ENCODE results near the gene GABRA4. TPM values are rescaled to one million over a fixed set of nuclear protein-coding genes. Genes with fewer than 3 reads are reported as not detected.

Gene GABRA4
- total and polyA plus RNA-seq, 10 of the 15 experiments (the other 5 are each of a cell fraction or from before 2014, with no cell fraction given) = 0.69 to 14.6 (median 1.1) TPM

GRCh38 chr4:47010912-47011446 lies 17.6 kb upstream of the GABRA4 start (continued):
- no peak for TF ChIP-seq ZBTB33 (IDR thresholded peaks at IDR 0.05)
- TF ChIP-seq RELA (IDR thresholded peaks at IDR 0.05; ENCODE audit: borderline replicate concordance, partially characterized antibody) = no peak
- TF ChIP-seq CTCF (IDR thresholded peaks at IDR 0.05 in 2 of 3, conservative IDR thresholded peaks at IDR 0.05 in 1 of 3; ENCODE audit: control insufficient read depth in 2 of 3, extremely low read depth in 1 of 3, insufficient read depth in 1 of 3, low read depth in 3 of 3, low read length in 3 of 3) = no peak
- TF ChIP-seq BCL11A (IDR thresholded peaks at IDR 0.05; ENCODE audit: low read depth, low read length) = no peak
- TF ChIP-seq RAD51 (IDR thresholded peaks at IDR 0.05) = no peak
- no peak for TF ChIP-seq RCOR1 (conservative IDR thresholded peaks at IDR 0.05; ENCODE audit: low read depth, low read length)
- no peak for TF ChIP-seq HDAC6 (IDR thresholded peaks at IDR 0.05; ENCODE audit: unreplicated experiment)
- no peak for TF ChIP-seq USF2 (IDR thresholded peaks at IDR 0.05; ENCODE audit: borderline replicate concordance, low read depth, low read length)
- TF ChIP-seq ZBTB11 (CRISPR knock-in tag; IDR thresholded peaks at IDR 0.05) = no peak
- TF ChIP-seq GATAD2B (conservative IDR thresholded peaks at IDR 0.05; ENCODE audit: low read depth) = 0 out of 2 replicates have a peak, but pooled peaks have one; percentile 29
- TF ChIP-seq ASH2L (IDR thresholded peaks at IDR 0.05; ENCODE audit: borderline replicate concordance, low read depth) = no peak
- TF ChIP-seq HCFC1 (IDR thresholded peaks at IDR 0.05; ENCODE audit: low read length) = no peak
- TF ChIP-seq ZNF207 (IDR thresholded peaks at IDR 0.05; ENCODE audit: borderline replicate concordance) = no peak
- peak; percentile 58; the same call in 1 of the 2 replicates for TF ChIP-seq NFIC (IDR thresholded peaks at IDR 0.05; ENCODE audit: low read depth, low read length)
- TF ChIP-seq SP1 (IDR thresholded peaks at IDR 0.05; ENCODE audit: low read depth, low read length) = no peak
- TF ChIP-seq PAX8 (IDR thresholded peaks at IDR 0.05) = no peak
- no peak for TF ChIP-seq NFYA (IDR thresholded peaks at IDR 0.05; ENCODE audit: borderline replicate concordance, low read depth, low read length)
- peak; percentile 13; the same call in 1 of the 2 replicates for TF ChIP-seq CHD2 (IDR thresholded peaks at IDR 0.05; ENCODE audit: borderline replicate concordance, low read depth, low read length)
- no peak for TF ChIP-seq SUPT20H (IDR thresholded peaks at IDR 0.05; ENCODE audit: borderline replicate concordance, control insufficient read depth, low read depth, low read length)
- TF ChIP-seq YBX1 (IDR thresholded peaks at IDR 0.05) = no peak
- TF ChIP-seq FOS (IDR thresholded peaks at IDR 0.05; ENCODE audit: borderline replicate concordance, extremely low read depth, insufficient read length) = no peak
